GM18861 (cell line): ENCODE measurements around the gene PCDHAC1.
"Not testable (repeated sequence)": the region's sequence is repeated elsewhere in the genome, so short reads cannot be mapped to it uniquely, and the experiment has no call there.

Experiments
- ATAC-seq: cut with Tn5 transposase; IDR thresholded peaks from one replicate; pipeline ENCODE4 v1.9.1; 2021; ENCODE audit not compliant: unreplicated experiment

Gene PCDHAC1, protein sequence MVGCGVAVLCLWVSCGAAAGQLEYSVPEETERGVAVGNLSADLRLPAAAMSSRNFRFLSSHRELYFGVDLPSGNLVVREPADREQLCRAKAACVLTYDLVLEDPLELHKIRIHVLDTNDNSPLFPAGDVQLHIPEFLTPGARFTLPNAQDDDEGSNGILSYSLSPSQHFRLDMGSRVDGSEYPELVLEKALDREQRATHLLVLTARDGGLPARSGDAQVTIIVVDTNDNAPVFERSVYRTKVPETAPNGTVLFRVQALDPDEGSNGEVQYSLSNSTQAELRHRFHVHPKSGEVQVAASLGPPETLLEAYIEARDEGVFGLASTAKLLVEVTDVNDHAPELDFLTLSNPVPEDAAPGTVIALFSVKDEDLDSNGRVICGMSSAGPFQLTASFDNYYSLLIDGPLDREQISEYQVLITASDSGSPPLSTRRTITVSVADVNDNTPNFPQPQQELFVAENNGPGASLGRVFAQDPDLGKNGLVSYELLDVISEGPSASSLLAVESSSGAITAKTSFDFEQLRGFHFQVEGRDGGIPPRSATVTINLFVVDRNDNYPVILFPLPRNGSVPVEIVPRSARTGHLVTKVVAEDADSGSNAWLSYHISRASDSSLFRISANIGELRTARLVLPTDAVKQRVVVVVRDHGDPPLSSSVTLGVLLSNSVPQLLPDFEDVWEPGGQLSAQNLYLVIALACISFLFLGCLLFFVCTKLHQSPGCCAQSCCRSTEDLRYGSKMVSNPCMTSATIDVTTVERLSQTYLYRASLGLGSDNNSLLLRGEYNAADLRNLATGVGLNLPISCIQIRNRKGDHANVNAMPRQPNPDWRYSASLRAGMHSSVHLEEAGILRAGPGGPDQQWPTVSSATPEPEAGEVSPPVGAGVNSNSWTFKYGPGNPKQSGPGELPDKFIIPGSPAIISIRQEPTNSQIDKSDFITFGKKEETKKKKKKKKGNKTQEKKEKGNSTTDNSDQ

DNA sequence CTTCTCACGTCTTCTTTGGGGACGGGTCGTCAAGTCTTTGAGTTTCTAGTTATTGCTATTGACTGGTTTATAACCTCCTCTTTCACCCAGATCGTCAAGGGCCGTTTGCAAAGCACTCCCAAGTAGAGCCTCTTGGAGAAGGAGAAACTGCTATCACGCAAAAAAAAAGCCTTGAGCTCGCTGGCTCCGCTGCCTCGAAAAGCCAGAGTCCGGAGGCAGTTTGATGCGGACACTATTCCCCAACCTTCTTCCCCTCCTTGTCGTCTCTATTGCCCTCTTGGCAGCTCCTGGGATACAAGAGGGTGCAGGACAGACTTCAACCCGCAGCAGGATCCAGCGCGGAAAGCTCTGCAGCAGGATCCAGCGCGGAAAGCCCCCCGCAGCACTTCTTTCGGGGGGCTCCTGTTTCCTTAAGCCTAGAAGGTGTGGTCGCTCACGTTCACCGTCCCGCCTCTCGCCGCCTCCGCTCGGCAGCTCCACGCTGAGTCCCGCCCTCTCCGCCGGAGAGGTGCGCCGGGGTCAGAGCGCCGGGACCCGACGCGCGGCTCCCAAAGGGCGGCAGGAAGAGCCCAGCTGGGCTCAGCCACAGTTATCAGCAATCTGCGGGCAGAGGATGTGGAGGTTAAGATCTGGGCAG lies at the start of gene PCDHAC1:
Gene PCDHAC1 (plus strand): TSS at position 494 of the 637 bp plus-strand sequence. CDS start 594 bp downstream, outside the sequence.
- ATAC-seq: no peak

DNA sequence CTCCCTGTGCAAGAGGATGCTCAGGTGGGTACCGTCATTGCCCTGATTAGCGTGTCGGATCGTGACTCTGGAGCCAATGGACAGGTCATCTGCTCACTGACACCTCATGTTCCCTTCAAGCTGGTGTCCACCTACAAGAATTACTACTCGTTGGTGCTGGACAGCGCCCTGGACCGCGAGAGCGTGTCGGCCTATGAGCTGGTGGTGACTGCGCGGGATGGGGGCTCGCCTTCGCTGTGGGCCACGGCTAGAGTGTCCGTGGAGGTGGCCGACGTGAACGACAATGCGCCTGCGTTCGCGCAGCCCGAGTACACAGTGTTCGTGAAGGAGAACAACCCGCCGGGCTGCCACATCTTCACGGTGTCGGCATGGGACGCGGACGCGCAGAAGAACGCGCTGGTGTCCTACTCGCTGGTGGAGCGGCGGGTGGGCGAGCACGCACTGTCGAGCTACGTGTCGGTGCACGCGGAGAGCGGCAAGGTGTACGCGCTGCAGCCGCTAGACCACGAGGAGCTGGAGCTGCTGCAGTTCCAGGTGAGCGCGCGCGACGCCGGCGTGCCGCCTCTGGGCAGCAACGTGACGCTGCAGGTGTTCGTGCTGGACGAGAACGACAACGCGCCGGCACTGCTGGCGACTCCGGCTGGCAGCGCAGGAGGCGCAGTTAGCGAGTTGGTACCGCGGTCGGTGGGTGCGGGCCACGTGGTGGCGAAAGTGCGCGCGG lies 49.4 kb upstream of the PCDHAC1 start:
- not testable (repeated sequence) for ATAC-seq

GRCh38 chr5:140877262-140877581 lies 48.9 kb upstream of the PCDHAC1 start:
- no peak for ATAC-seq

DNA sequence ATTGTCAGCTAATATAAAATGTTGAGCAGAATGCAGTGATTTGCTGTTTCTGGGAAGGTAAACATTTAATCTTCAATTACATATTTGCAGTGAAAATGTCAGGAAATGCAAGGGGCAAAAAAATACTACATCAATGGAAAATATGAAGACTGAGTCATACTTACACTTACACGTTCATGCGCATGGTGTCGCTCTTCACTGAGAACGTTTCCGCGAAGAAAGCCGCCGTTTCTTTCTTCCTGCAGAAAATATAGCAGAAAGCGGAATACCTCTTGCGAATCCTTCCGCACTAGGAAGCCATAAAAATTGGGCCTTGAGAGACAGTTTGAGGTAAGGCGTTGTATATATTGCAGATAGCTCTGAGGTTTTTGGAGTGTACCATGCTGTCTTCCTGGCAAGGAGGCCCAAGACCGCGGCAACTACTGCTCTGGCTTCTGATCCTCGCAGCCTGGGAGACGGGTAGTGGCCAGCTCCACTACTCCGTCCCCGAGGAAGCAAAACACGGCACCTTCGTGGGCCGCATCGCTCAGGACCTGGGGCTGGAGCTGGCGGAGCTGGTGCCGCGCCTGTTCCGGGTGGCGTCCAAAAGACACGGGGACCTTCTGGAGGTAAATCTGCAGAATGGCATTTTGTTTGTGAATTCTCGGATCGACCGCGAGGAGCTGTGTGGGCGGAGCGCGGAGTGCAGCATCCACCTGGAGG lies 44.1 kb upstream of the PCDHAC1 start, which contains the start of gene PCDHA13:
Gene PCDHA13 (plus strand): TSS at position 236 of the 702 bp plus-strand sequence. CDS start 145 bp downstream, at position 381.
- no peak for ATAC-seq

DNA sequence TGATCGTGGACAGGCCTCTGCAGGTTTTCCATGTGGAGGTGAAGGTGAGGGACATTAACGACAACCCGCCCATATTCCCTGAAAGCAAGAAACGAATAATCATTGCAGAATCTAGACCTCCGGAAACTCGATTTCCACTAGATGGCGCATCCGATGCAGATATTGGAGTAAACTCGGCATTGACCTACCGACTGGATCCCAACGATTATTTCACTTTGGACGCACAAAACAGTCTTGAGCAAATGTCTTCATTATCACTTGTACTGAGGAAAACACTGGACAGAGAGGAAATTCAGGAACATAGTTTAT lies 43.6 kb upstream of the PCDHAC1 start:
- ATAC-seq: no peak

DNA sequence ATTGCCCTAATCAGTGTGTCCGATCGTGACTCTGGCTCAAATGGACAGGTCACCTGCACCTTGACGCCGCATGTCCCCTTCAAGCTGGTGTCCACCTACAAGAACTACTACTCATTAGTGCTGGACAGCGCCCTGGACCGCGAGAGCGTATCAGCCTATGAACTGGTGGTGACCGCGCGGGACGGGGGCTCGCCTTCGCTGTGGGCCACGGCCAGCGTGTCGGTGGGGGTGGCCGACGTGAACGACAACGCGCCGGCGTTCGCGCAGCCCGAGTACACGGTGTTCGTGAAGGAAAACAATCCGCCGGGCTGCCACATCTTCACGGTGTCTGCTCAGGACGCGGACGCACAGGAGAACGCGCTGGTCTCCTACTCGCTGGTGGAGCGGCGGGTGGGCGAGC lies 42.7 kb upstream of the PCDHAC1 start:
- ATAC-seq: no peak

DNA sequence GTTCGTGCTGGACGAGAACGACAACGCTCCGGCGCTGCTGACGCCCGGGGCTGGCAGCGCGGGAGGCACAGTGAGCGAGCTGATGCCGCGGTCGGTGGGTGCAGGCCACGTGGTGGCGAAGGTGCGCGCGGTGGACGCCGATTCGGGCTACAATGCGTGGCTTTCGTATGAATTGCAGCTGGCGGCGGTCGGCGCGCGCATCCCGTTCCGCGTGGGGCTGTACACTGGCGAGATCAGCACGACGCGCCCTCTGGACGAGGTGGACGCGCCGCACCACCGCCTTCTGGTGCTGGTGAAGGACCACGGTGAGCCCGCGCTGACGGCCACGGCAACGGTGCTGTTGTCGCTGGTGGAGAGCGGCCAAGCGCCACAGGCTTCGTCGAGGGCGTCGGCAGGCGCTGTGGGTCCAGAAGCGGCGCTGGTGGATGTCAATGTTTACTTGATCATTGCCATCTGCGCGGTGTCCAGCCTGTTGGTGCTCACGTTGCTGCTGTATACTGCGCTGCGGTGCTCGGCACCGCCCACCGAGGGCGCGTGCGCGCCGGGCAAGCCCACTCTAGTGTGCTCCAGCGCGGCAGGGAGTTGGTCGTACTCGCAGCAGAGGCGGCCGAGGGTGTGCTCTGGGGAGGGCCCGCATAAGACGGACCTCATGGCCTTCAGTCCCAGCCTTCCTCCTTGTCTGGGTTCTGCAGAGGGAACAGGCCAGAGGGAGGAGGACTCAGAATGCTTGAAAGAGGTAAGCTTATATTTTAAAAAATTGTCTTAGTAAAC lies 42.0 kb upstream of the PCDHAC1 start:
- ATAC-seq: no peak

GRCh38 chr5:140916325-140916724 lies 9.8 kb upstream of the PCDHAC1 start:
- ATAC-seq: no peak

DNA sequence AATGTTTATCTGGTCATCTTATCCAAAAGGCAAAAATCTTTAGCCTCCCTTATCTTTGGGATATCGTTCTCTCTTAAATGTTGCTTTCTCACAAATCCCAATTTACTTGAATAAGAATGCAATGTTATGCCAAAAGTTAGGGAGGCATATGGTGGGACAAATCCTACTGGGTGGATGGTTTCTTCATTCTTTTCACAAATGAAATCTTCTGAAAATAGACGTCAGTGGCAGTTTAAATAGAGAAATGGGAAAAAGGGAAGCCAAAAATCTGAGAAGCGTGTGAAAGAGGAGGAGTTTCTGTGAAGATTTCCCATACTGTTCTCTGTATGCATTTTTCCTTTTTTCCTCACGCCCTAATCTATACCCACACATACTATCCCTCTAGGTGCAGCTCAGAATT lies 2.5 kb upstream of the PCDHAC1 start:
- ATAC-seq: no peak

DNA sequence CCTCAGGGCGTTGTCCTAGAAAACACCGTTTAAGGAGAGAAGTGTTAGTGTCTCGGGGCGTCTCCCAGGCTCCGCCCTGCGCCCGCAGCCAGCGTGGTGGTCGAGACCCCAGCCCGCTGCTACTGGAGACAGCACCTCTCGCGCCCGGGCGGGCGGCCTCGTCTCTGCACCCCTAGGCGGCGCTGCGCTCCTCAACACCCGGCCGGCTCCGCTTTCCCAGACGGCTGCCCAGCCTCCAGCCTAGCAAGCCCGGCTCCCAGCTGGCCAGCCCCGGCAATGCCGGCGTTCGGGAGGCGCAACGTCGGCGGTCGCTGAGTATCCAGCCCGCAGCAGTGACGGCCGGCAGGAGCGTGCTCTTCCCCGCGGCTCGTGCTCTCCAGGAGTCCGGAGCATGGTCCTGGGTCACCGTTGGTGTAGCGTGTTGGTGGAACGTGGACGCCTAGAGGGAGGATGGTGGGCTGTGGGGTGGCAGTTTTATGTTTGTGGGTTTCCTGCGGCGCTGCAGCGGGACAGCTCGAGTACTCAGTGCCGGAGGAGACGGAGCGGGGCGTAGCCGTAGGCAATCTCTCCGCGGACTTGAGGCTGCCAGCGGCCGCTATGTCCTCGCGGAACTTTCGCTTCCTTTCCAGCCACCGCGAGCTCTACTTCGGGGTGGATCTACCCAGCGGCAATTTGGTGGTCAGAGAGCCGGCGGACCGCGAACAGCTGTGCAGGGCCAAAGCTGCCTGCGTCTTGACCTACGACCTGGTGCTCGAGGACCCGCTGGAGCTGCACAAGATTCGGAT lies 536 bp downstream of the PCDHAC1 start:
- ATAC-seq: no peak

DNA sequence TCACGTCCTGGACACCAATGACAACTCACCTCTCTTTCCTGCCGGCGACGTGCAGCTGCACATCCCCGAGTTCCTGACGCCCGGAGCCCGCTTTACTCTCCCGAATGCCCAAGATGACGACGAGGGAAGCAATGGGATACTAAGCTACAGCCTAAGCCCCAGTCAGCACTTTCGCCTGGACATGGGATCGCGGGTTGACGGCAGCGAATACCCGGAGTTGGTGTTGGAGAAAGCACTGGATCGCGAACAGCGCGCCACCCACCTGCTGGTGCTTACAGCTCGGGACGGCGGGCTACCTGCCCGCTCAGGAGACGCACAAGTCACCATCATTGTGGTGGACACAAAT lies 1.1 kb downstream of the PCDHAC1 start:
- no peak for ATAC-seq

DNA sequence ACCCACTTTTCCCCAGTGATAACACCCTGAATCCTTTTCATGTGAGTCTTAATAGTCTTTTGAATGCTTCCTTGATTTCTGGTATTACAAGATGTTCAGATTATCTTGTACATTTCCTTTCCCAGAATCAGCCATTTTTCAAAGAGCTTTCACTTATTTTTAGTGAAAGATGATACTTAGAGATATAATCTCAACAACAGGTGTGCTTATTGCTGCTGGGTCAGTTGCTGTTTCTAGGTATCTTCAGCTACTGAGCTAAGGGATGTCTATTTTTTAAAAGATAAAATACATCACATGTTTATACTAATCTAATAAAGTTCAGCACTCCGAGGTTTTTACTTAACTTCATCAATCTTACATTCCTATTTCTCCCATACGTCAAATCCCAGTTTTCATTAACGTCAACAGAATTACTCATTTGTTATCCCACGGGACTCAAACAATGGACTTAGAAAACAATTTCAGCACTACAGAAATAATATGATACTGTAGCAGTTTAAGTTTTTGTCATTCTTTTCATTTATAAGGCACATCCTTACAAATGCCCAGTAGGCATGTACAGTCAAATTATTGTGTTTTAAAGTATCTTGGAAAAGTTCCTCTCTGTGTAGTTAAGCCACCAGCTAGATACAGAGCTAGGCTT lies 9.0 kb downstream of the PCDHAC1 start:
- ATAC-seq: no peak

DNA sequence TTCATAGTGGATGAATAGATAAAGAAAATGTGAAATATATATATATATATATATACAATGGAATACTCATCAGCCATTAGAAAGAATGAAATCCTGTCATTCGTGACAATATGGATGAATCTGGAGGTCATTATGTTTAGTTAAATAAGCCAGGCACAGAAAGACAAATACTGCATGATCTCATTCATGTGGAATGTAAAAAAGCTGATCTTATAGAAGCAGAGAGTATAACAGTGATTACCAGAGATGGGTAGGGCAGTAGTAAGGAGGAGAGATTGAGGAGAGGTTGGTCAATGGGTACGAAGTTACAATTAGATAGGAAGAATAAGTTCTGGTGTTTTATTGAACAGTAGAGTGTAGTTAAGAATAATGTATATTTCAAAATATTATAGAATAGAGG lies 20.5 kb downstream of the PCDHAC1 start:
- no peak for ATAC-seq

DNA sequence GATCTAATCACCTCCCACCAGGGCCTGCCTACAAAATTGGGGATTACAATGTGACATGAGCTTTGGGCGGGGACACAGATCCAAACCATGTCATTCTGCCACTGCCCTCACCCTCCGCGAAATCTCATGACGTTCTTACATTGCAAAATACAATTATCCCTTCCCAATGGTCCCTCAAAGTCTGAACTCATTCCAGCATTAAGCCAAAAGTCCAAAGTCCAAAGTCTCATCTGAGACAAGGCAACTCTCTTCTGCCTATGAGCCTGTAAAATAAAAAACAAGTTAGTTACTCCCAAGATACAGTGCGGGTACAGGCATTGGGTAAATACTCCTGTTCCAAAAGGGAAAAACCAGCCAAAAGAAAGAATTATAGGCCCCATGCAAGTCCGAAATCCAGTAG lies 25.5 kb downstream of the PCDHAC1 start:
- no peak for ATAC-seq

GRCh38 chr5:140953234-140953633 lies 27.1 kb downstream of the PCDHAC1 start:
- ATAC-seq: no peak

- no peak for ATAC-seq
Measured at GRCh38 chr5:140962190-140962589, 36.1 kb downstream of the PCDHAC1 start.

GRCh38 chr5:140964356-140964755 lies 38.3 kb downstream of the PCDHAC1 start:
- ATAC-seq: no peak

- no peak for ATAC-seq
Measured at GRCh38 chr5:140965905-140966292, 39.8 kb downstream of the PCDHAC1 start.
